NCI-H510A (cell line): Measurements from ENCODE around the gene NRXN3.

ENCODE experiments used
- DNase-seq: peaks from one replicate; lab custom pipeline; 2025; lab: John Stamatoyannopoulos, UW

NRXN3 gene

DNA sequence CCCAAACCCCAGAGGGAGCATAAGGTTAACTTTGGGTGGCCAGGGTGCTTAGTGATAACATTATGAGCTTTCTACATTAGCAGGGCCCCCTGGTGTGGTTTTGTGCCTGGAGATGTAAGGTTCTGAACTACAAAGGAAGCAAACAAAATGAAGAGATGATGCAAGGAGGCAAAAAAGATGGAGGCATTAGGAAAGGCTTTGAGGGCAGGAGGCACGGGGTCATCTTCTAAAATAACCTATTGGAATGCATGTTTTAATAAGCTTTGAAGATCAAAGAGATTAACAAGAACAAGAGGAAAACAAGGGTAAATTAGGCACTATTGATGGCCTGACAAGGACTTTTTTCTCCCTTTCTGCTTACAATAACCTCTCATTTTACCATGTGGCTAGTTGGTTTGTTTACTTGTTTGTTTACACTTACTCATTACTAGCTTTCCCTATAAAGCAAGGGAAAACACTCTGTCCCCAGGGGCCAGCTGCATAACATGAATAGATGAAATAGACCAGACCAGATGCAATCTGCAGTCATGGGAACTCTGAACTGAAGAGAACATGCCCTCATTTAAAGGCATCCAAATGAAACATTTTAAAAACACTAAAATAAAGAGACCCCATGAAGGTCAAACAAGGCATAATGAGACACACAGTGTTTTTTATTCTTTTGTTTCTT, 1650.8 kb downstream of the NRXN3 start:
- no peak for DNase-seq

DNA sequence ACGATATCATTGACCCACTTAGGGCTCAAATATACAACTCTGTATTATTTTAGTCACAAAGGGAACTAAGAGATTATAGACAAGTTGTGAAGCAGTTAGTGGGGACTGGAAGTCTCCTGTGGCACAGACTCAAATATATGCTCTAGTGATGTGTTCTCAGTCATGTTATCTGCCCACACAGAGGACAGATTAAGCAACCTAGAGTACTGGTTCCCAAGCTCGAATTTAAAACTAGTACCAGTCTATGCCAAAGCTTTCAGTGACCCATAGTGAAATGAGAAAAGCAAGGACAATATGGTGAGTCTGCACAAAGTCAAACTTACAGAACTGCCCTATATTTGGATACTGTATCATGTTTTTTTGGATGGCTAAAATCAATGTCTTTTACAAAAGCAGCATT, 1651.9 kb downstream of the NRXN3 start:
- no peak for DNase-seq

DNA sequence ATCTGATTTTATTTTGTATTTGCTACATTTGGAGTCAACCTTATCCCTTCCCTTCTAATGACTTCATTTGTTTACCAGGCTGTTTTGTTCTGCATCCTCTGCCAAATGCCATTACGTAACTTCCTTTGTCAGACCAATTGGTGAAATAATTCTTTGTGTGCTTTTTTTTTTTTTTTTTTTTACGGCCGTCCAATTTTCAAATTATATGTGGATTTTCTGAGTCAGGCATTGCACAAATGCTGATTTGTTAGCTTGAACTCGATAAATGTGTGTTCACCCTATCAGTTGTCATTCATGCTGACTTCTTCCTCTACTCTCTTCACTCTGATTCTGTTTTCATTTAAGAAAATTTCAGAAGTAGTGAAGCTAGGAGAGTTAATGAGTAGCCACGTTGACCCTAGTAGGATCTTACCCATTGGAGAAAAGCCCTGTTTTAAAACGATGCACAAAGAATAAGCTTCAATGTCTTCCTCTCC, 1654.9 kb downstream of the NRXN3 start:
- DNase-seq: no peak

DNA sequence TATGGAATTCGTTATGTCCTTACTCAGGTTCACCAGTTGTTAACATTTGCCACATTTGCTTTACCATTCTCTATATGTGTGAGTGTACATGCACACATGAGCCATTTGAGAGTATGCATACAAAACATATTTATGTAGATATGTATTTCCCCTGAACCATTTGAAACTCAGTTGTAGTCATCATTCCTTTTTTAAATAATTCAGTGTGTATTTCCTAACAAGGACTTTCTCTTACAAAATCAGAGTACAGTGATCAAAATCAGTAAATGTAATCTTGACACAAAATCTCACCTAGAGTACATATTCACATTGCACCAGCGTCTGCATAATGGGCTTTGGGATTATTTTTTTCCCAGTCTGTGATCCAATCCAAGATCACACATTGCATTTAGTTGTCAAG, 1656.2 kb downstream of the NRXN3 start:
- no peak for DNase-seq

DNA sequence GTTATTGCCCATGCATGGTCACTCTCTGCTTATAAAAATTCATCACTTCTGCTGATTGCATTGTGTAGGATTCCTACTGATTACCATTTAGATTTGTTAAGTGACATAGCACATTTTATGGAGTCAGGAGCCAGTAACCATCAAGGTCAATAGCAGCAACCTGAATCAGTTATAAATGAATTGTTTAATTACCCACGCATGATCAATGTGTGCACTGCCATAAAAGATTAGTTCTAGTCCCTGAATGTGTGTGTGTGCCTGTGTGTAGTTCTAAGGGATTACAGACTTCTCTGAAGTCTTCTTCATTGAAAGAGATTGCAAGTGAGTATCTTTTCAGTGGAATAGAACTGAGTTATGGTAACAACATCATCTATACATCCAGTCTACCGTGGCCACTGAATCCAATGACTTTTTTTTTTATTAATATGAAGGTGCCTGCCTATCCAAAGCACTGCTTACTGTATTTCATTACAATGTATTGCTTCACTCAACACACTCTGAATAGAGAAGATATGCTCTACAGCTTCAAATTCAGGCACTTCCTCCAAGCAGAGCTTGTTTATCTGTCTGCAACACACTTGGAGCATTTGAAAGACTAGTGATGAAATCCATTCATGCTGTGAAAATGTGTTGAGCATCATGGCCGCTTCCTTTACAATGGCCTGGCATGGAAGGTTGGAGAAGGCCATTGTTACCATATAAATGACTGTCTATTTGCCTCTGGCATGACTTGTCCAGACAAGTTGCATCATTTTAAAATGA, 1659.4 kb downstream of the NRXN3 start:
- no peak for DNase-seq

DNA sequence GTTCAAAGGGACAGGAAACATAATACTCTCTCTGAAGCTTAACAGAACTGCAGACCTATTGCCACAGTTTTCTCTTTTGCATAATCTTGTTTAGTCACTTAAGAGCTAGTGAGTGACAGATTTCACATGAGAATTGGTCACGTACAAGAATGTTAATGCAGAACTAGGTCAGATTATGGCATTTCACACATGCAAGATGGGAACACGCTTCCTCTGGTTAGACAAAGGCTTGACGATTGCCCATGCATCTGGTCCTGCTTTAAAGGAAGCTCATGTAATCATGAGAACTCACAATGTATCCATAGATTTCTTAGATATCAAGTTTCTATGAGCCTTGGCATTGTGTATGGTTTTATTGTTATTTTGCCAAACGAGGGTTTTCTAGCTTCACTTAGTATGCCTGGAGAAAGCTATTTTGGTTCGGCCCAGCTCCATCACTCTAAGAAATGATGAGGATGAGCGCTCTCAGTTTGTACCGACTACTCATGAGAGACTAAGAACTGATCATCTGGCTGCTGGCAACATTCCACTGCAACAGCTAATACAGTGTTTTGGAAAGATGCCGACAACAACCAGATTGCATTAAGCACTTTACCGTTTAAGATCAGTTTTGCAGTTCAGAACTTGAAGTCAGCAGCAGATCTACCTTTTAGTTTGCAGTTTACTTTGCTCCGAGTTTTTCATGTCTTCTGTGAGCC, 1661.2 kb downstream of the NRXN3 start:
- no peak for DNase-seq

DNA sequence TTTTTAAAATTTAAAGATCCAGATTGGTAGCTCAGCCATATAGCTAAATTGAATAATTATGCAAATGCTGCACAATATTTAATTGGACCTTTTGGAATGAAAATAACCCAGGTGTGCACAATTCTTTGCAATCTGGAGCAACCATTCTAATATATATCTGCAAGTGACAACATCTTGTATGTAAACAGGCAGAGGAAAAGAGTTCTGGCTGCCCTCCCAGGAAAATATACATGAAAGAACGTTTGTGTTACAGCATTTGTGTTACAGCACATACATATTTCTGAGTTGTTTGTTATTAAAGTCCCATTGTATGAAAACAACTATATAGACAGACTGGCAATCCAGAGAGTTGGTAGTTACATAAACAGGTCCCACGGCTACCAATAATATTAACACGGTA, 1663.6 kb downstream of the NRXN3 start:
- no peak for DNase-seq

DNA sequence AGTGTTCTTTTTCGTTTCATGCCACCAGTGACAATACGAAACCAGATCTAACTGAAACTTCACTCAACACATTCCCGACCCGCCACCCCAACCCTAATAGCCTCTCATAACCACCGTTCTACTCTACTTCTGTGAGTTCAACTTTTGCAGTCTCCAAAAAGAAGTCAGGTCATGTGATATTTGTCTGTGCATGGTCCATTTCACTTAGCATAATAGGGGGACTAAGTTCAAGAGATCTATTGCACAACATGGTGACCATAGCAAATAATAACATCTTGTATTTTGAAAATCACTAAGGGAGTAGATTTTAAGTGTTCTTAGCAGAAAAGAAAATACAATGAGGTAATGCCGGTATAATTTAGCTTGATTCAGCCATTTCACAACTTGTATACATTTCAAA, 1664.7 kb downstream of the NRXN3 start:
- DNase-seq: no peak

DNA sequence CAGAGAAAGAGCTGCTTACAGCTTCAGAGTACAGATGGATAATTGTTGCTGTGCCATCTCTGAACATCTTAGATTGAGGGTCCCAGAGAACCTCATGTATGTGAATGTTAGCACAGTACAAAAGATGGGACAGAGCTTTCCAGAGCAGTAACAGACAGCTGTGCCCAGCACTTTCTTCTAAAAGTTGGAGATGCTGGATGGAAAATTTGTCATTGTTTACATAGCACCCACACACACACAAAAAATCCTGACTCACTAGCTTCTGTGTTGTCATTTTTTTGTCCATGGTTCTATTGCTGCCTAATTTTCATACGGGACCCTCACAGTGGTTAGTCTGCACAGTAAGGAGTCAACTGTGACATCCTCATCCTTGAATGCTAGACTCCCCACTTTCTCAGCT, 1666.4 kb downstream of the NRXN3 start:
- DNase-seq: no peak

DNA sequence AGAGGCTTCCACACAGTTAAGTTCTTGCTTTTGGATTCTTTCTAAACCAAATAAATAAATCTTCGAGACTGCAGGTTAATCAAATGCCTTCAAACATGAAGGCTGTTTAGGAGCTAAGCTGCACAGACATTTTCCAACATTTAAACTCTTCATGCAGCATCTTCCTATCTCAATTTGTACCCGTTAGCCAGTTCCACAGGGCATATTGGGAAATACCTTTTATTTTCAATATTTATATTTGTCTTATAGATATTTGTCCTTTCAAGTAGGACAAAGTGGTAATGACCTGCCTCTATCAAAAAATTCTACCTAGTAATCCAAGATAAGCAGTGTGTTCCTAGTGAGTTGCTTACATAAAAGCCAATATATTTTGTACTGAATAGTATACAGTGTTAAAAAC, 1667.5 kb downstream of the NRXN3 start:
- no peak for DNase-seq

DNA sequence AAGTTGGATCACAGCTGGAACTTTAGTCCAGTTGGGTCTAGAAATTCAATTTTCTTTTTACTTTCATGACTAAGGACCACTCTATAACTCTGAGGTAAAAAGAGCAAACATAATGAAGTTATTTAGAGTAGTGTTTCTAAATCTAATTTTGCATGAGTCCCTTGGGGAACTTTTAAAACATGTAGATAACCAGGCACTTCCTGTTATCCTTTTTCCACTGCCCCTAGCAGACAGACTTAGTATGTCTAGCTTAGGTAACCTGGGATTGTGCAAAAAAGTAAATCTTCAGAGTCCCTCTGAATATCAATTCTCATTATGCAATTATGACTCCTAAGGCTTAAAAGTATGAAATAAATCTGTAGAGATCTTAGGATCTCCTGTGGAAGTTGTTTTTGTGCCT, 1669.9 kb downstream of the NRXN3 start:
- DNase-seq: no peak

DNA sequence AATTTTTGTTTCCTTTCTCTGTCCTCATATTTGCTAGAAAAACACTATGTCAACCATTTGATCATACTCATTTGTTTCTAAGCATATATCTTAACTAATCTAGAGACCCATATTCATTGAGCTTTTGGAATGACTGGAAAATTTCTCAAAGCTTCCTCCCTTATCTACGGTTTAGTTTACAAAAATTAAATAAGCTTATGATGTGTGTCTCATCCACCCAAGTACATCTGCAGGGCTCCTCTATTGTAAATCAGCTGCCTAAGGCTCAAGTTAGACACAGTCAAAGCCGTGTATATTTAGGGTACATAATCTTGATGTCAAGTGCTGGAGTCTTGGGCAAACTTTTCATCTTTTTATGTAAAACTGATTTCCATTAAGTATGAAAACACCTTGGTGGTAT, 1670.7 kb downstream of the NRXN3 start:
- DNase-seq: no peak

DNA sequence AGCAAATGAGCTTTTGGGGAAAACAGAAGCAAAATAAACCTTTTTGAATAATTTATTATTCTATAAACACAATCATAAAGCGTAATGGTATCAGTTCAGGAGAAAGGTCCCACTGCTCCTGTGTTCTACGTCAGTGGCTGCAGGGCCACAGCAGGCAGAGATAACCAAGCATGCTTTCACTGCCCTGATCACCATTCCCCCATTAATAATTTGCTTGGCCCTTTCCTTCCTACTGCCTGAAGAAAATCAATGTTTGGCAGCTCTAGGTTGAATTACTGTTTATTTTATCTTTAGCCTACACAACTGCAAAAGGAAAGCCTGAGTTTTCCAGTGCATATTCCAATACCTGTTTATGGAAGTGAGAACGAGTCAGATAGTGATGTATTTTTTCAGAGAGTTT, 1671.3 kb downstream of the NRXN3 start:
- DNase-seq: no peak

DNA sequence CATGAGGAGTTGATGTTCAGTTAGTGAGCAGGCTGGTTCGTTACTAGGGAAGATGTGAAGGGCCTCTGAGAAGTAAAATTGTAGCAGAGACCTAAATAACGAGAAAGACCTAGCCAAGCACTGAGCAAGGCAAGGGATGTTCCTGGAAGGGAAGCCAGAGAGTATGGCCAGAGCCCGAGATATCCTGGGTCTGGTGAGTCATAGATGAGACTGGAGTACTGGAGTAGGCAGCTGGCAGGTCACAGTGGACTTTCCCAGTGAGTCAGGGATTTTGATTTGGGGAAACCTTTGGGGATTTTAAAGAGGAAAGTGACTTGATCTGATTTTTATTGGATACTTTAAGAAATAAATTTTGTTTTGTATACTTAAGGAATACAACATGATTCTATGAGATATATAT, 1672.1 kb downstream of the NRXN3 start:
- no peak for DNase-seq

DNA sequence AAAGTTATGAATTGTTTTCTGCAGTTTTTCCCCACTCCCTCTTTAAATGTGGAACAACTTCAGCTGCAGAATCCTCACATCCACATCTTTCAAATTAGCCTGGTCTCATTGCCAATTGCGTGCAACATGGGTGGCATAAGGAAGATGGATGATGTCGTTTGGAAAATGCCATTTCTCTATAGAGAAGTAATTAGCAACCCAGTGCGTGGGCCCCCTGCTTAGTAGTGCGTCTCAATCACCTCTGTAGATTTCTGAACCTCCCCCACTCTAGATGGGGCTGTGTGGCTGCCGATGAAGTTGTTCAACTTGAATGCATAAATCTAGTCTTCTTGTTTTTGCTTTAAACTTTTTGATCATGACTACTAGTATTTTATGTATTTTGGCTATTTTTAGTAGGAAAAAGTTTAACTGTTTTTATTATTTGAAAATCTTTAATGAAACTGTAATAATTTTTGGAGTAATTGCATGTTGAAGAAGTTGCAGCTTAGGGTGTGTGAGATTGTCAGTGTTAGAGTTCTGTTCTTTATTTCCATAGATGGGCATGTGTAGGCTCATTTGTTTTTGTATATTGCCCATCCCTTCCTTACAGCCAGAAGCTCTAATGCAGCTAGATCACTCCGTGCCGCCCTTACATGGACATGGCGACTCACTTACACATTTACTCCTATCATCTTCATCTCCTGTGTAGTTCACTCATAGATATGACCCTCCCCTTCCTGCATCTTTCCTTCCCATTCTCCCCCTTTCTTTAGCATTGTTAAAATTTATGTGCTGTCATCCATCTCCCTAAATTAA, 1683.0 kb downstream of the NRXN3 start:
- no peak for DNase-seq

DNA sequence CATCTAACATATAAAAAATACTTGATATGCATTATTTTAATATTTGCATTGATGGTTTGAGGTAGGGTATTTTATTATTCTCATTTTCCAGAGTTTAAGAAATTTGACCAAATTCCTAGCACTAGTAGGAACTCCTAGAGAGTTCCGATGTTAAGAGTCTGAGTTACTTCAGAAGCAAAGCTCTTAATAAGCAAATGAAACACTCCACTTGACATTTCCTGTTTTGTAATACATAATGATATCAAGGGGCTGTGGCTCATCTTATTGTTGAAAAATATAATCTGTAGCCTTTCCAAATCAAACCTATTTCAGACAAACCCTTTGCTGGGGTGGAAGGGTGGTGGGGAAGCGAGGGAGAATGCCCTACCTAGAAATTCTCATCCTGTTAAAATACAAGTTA, 1685.6 kb downstream of the NRXN3 start:
- no peak for DNase-seq

DNA sequence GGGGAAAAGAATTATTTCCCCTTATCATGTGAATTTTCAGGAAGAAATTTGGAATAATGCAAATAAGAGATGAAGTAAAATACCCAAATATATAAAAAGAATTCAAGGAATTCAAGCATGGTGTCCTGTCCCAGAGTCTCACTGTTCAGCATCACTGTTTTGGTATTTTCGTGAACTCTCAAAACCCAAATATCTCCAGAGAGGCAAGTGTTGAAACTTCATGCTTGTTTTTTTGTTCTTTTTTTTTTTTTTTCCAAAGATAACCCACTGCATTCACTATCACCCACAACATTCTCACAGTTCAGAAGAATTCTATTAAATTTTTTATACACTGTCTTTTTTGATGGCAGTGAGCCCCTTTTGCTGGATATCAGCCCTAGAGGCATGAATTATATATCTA, 1686.2 kb downstream of the NRXN3 start:
- no peak for DNase-seq

DNA sequence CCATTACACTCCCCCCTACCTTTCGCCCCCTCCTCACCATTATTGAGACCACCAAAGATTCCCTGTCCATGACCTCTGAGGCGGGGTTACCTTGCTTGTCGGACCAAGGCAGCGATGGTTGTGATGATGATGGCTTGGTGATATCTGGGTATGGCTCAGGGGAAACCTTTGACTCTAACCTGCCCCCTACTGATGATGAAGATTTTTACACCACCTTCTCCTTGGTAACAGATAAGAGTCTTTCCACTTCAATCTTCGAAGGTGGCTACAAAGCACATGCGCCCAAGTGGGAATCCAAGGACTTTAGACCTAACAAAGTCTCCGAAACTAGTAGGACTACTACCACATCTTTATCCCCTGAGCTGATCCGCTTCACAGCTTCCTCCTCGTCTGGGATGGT, 1690.9 kb downstream of the NRXN3 start:
- no peak for DNase-seq

DNA sequence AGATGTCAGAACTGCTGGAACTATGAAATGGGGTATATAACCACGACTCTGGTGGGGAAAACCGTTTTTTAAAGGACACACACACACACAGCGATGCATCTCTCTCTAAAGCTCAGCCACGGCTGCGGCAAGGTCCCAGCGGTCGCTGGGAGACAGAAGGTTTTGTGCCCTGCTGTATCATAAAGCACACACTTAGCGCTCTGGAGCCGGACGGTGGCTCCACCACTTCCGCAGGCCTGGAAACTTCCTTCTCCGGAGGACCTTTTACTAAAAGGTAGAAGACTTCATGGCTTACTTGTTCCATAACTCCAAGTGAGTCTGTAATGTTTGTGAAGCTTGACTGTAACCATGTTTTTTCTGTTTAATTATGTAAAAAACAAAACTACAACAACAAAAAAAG, 1691.9 kb downstream of the NRXN3 start:
- DNase-seq: no peak

DNA sequence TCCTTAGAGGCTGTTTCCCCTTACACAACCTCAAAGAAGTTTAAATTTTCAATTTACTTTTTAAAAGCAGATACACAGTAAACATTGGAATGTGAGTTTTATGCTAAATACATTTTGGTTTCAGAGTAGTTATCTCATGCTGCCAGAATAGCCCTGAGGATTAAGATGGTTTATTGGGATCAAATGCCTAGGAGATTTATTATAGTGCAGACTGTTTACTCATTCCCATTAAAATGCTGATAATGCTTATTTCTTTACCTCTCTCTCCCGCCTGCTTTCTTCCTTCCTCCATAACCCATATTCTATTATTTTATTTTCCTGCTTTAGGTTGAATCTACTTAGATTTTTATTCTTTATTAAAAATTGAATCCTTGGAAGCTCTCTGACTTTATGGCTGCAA, 1701.0 kb downstream of the NRXN3 start:
- DNase-seq: no peak

DNA sequence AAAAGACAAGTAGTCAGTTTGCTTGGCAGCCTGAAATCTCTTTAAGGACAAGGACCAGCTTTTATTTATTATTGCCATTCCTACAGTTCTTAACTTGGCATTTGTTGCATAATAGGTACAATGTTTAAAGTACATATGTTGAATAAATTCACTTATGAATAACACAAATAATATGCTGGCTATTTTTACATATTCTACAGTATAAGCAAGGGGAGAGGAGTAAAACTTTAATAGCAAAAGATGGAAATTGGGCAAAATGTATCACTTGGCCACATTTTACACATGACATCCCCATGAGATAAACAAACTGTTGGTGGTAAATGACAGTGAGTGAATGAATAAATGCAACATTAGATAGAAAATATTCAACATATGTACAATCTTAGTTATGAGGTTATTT, 1708.1 kb downstream of the NRXN3 start:
- no peak for DNase-seq

DNA sequence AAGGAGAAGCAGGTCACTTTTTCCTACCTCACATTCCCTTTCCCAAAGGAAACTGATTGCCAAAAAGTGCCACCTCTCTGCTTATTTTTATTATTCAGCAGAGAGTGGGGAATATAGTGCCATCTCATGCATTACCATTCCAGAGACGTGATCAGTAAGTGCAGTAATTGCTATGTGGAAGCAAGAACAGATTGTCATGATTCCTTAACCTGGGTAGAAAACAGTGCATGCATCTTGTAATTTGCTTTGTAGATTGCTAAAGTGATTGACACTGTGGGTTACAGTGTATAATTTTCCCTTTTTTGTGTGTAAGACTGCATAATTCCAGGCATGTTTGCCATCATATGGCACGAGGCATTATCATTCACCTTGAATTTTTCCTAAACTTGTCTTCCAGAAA, 1708.6 kb downstream of the NRXN3 start:
- no peak for DNase-seq
